ENCODE results near the gene FZD7.

DNA sequence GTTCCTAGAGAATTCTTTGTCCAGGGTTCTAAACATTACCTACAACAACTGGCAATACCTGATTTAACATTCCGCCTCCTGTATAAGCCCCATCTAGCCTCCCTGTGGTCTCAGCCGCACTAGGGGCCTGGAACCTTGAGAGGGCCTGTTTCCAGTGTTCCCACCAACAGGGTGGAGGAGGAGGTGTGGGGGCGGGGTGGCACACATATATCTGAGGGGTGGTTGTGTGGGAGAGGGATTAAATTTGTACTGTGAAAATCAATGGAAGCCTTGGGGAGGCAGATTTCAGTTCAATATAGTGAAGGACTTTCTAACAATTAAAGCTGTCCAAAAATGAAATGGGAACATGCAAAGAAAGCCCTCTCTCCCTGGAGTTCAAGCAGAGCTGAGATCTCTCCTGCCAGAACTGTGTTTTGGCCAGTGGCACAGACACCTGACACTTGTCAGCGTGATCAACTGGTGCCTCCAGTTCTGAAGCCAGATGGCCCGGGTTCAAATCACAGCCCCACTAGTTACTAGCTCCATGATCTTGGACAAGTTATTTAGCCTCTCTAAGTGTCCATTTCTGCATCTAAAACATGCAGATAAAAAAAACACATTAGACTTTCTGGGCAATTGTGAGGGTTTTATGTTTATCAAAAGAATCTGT is 17.0 kb upstream of the FZD7 start:
- TF ChIP-seq CTCF (IDR thresholded peaks at IDR 0.05) = no peak
- TF ChIP-seq POLR2A (IDR thresholded peaks at IDR 0.05) = no peak
